Measurements from ENCODE around the gene CDC45. TPM values are rescaled to one million over a fixed set of nuclear protein-coding genes. Genes with fewer than 3 reads are reported as not detected.

Gene CDC45, protein sequence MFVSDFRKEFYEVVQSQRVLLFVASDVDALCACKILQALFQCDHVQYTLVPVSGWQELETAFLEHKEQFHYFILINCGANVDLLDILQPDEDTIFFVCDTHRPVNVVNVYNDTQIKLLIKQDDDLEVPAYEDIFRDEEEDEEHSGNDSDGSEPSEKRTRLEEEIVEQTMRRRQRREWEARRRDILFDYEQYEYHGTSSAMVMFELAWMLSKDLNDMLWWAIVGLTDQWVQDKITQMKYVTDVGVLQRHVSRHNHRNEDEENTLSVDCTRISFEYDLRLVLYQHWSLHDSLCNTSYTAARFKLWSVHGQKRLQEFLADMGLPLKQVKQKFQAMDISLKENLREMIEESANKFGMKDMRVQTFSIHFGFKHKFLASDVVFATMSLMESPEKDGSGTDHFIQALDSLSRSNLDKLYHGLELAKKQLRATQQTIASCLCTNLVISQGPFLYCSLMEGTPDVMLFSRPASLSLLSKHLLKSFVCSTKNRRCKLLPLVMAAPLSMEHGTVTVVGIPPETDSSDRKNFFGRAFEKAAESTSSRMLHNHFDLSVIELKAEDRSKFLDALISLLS
- total RNA-seq, result 2.2 to 13.3 TPM (median 2.9 TPM) in 3 replicates
- long read RNA-seq, partial matches to known transcripts, result 0 of 6 reads
- long read RNA-seq, other reads (novel, unspliced or antisense), result 2 of 6 reads

DNA sequence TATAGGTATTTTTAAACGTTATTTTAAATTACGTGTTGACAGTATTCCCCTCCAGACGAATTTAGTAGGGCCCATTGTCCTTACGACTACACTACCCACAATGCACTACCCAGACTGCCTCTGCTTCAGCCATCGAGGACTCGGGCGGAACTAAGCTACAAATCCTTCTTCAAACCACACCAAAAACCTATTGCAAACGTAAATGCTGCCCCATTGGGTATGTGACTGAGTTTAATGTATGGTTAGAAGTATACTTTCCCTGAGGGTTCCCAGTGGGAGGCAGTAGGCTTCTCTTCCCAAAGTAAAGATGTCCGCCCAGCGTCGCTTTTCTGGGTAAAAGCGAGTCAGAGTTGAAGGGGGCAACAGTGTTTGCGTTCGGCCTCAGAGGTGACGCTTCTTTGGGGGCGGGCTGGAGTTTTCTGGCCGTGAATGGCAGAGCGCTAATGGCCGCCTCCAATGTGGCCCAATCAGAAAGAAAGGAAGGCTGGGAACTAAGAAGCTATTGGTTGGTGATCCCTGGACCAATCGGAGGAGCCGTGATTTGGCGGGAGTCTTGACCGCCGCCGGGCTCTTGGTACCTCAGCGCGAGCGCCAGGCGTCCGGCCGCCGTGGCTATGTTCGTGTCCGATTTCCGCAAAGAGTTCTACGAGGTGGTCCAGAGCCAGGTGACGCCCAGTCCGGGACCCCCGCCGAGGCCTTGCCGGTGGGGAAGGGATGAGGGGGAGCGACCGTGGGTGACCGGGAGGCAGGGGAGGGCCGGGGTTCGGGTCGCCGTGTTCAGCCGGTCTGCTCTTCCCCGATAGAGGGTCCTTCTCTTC, at the start of gene CDC45:
TSS of gene CDC45 (plus strand) at position 566 of the 818 bp plus-strand sequence. CDS start at position 615, 49 bp downstream.
- Mint-ChIP-seq H3K4me3 (ENCODE audit: unreplicated experiment) (peak within 1 kb of the TSS; percentile 97), H3K36me3 (ENCODE audit: low read depth) (peaks cover 2% of the 10 kb centered on the region), H3K27ac (ENCODE audit: unreplicated experiment) (peak within 1 kb of the TSS; percentile 99), H3K9me3 (ENCODE audit: low read depth) (no peaks in the 10 kb centered on the region), H3K4me1 (ENCODE audit: low read depth) (peaks cover 39% of the 10 kb centered on the region), H3K27me3 (ENCODE audit: low read depth) (no peaks in the 10 kb centered on the region)
- DNase-seq (ENCODE audit: low spot score), result peak; percentile 95
- TF ChIP-seq, protein P1, sequence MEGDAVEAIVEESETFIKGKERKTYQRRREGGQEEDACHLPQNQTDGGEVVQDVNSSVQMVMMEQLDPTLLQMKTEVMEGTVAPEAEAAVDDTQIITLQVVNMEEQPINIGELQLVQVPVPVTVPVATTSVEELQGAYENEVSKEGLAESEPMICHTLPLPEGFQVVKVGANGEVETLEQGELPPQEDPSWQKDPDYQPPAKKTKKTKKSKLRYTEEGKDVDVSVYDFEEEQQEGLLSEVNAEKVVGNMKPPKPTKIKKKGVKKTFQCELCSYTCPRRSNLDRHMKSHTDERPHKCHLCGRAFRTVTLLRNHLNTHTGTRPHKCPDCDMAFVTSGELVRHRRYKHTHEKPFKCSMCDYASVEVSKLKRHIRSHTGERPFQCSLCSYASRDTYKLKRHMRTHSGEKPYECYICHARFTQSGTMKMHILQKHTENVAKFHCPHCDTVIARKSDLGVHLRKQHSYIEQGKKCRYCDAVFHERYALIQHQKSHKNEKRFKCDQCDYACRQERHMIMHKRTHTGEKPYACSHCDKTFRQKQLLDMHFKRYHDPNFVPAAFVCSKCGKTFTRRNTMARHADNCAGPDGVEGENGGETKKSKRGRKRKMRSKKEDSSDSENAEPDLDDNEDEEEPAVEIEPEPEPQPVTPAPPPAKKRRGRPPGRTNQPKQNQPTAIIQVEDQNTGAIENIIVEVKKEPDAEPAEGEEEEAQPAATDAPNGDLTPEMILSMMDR (IDR thresholded peaks at IDR 0.05), result no peak

DNA sequence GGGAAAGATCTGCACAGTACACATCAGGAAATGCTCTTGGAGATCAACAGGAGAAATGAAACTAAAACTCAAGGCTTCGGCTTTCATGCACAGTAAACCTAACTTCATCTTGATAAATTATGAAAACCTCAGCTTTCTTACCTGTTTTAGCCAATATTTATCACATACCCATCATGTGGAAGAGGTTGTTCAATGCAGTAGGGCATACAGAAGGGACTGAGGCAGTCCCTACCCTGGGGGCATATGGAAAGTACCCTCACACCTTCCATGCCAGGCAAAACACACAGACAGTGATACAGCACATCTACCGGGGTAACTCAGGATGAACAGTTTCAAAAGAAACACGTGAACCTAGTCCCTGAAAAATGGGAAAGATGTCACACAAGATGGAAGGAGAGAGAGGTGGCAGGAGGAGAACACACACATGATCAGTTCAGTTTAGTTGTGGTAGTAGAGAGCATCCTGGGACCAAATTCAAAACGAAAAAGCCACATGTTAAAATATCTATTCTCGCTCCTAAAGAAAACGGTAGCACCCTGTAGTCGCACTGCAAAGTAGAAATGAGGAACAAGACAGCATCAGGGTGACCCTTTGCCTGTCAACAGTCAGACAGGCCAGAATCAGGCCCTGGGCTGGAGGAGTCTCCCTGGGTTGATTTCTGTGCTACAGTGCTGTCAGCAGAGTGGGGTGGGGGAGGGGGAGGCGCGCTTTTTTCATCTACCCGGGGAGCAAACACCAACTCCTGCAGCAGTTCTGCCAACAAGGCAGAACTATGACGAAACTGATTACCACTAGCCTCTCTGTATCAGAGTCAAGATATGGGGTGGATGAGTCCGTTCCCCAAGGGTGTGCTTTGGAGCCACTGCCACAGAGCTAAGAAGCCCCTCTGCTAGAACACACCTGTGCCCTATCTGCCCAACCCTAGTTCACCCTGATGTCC, 49.5 kb upstream of the CDC45 start:
- no peak for DNase-seq (ENCODE audit: low spot score)
- H3K4me3 Mint-ChIP-seq (ENCODE audit: unreplicated experiment), result peak overlapping the region; percentile 77
- TF ChIP-seq, protein P1 (IDR thresholded peaks at IDR 0.05), result no peak
- peak overlapping the region; percentile 85 for H3K27ac Mint-ChIP-seq (ENCODE audit: unreplicated experiment)
- no peaks in the 10 kb centered on the region for H3K9me3 Mint-ChIP-seq (ENCODE audit: low read depth)
- peaks cover 51% of the 10 kb centered on the region for H3K4me1 Mint-ChIP-seq (ENCODE audit: low read depth)
- H3K36me3 Mint-ChIP-seq (ENCODE audit: low read depth), result peaks cover 1% of the 10 kb centered on the region
- H3K27me3 Mint-ChIP-seq (ENCODE audit: low read depth), result no peaks in the 10 kb centered on the region

DNA sequence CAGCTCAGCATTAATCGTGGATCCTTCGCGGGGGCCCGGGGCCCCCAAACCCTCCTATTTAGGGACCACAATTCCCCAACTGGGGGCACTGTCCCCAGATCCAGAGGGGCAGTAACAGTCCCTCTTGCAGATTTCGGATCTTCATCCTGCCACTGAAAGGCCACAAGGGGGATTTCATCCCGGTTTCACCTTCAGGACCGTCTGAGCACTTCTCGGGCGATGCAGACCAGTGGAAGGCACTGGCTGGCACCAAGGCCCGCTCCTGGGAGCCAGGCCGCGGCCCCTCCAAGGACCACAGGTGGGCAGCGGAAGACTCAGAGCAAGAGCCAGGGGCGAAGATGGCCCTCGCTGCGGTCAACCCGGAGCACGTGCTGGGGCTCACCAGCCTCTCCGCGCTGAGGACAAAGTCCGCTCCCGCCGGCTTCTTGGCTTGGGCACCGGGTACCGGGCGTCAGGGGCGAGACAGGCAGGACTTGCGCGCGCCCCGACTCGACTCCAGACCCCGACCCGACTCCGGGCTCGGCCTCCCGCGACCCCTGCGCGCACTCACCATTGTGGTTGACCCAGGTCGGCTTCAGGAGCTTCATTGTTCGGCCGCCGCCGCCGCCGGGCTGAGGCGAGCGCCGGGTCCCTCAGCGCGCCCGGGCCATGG, 48.7 kb upstream of the CDC45 start:
- Mint-ChIP-seq H3K27ac (ENCODE audit: unreplicated experiment) (peak overlapping the region; percentile 85), H3K9me3 (ENCODE audit: low read depth) (no peaks in the 10 kb centered on the region), H3K4me3 (ENCODE audit: unreplicated experiment) (peak overlapping the region; percentile 77), H3K36me3 (ENCODE audit: low read depth) (peaks cover 4% of the 10 kb centered on the region), H3K4me1 (ENCODE audit: low read depth) (peaks cover 48% of the 10 kb centered on the region), H3K27me3 (ENCODE audit: low read depth) (no peaks in the 10 kb centered on the region)
- DNase-seq (ENCODE audit: low spot score), result no peak
- TF ChIP-seq, protein P1 (IDR thresholded peaks at IDR 0.05), result peak; percentile 67

DNA sequence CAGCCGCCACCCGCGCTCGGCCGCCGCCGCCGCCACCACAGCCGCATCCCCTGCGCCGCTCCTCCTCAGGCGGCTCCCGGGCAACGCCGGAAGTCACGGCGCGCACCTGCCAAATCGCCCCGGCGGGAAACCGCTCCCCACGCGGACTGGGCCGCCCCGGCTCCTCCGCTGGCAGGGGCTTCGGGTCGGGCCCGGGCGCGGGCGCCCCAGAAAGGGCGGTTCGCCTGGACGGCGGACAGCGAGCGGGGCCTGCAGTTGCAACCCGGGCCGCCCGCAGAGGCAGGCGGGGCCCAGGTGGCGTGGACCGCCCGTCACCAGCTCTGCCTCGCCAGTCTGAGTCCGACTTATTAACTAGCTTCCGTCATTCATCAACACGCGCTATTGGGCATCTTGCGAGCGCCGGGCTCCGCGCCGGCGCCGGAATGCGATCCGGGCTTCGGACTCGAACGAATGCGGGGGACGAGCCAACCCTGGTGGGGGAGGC, 48.0 kb upstream of the CDC45 start, which contains the start of gene HIRA:
TSS of gene HIRA (minus strand) at position 85 of the 484 bp plus-strand sequence. CDS start 257 bp downstream, outside the sequence.
- Mint-ChIP-seq H3K4me3 (ENCODE audit: unreplicated experiment) (peak within 1 kb of the TSS; percentile 77), H3K9me3 (ENCODE audit: low read depth) (no peaks in the 10 kb centered on the region), H3K4me1 (ENCODE audit: low read depth) (peaks cover 50% of the 10 kb centered on the region), H3K36me3 (ENCODE audit: low read depth) (peaks cover 4% of the 10 kb centered on the region), H3K27me3 (ENCODE audit: low read depth) (no peaks in the 10 kb centered on the region), H3K27ac (ENCODE audit: unreplicated experiment) (peak within 1 kb of the TSS; percentile 93)
- TF ChIP-seq, protein P1 (IDR thresholded peaks at IDR 0.05), result no peak
- peak; percentile 94 for DNase-seq (ENCODE audit: low spot score)

Measured in chondrocyte (in vitro differentiated cells).